Measurements from ENCODE around the gene PLEKHD1.

The PLEKHD1 gene

GRCh38 chr14:69487771-69488170 is 3.2 kb downstream of the PLEKHD1 start:
- DNase-seq (ENCODE audit: low read depth): no peak
- TF ChIP-seq, protein P1, sequence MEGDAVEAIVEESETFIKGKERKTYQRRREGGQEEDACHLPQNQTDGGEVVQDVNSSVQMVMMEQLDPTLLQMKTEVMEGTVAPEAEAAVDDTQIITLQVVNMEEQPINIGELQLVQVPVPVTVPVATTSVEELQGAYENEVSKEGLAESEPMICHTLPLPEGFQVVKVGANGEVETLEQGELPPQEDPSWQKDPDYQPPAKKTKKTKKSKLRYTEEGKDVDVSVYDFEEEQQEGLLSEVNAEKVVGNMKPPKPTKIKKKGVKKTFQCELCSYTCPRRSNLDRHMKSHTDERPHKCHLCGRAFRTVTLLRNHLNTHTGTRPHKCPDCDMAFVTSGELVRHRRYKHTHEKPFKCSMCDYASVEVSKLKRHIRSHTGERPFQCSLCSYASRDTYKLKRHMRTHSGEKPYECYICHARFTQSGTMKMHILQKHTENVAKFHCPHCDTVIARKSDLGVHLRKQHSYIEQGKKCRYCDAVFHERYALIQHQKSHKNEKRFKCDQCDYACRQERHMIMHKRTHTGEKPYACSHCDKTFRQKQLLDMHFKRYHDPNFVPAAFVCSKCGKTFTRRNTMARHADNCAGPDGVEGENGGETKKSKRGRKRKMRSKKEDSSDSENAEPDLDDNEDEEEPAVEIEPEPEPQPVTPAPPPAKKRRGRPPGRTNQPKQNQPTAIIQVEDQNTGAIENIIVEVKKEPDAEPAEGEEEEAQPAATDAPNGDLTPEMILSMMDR (IDR thresholded peaks at IDR 0.05; ENCODE audit: control insufficient read depth, insufficient read depth, low read depth, low read length, missing control alignments): no peak
- no peak overlapping the region for H3K4me3 ChIP-seq (ENCODE audit: control insufficient read depth, low read depth, low read length)

DNA sequence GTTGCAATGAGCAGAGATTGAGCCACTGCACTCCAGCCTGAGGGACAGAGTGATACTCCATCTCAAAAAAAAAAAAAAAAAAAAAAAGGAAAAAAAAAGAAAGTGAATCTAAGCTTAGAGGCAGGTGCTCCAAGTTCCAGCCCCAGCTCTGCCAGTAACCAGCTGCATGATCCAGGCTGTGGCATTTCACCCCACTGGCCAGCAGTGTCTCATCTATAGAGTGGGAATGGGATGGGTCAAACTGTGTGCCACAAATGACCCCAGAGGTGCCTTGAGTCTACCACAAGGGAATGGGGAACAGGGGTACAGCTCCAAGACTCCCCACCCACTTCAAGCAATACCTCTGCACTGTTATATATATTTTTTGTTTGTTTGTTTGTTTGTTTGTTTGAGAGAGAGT is 5.0 kb downstream of the PLEKHD1 start:
- no peak overlapping the region for H3K4me3 ChIP-seq (ENCODE audit: control insufficient read depth, low read depth, low read length)
- TF ChIP-seq, protein P1 (IDR thresholded peaks at IDR 0.05; ENCODE audit: control insufficient read depth, insufficient read depth, low read depth, low read length, missing control alignments): no peak
- DNase-seq (ENCODE audit: low read depth): no peak

GRCh38 chr14:69490219-69490918 is 5.8 kb downstream of the PLEKHD1 start:
- H3K4me3 ChIP-seq (ENCODE audit: control insufficient read depth, low read depth, low read length): no peak overlapping the region
- TF ChIP-seq, protein P1 (IDR thresholded peaks at IDR 0.05; ENCODE audit: control insufficient read depth, insufficient read depth, low read depth, low read length, missing control alignments): no peak
- DNase-seq (ENCODE audit: low read depth): no peak

- TF ChIP-seq, protein P1 (IDR thresholded peaks at IDR 0.05; ENCODE audit: control insufficient read depth, insufficient read depth, low read depth, low read length, missing control alignments): no peak
- DNase-seq (ENCODE audit: low read depth): no peak
- no peak overlapping the region for H3K4me3 ChIP-seq (ENCODE audit: control insufficient read depth, low read depth, low read length)
These were observed 6.7 kb downstream of the PLEKHD1 start for GRCh38 chr14:69491193-69491592.

GRCh38 chr14:69493038-69493437 is 8.5 kb downstream of the PLEKHD1 start:
- no peak for DNase-seq (ENCODE audit: low read depth)
- TF ChIP-seq, protein P1 (IDR thresholded peaks at IDR 0.05; ENCODE audit: control insufficient read depth, insufficient read depth, low read depth, low read length, missing control alignments): no peak
- H3K4me3 ChIP-seq (ENCODE audit: control insufficient read depth, low read depth, low read length): no peak overlapping the region

- TF ChIP-seq, protein P1 (IDR thresholded peaks at IDR 0.05; ENCODE audit: control insufficient read depth, insufficient read depth, low read depth, low read length, missing control alignments): no peak
- H3K4me3 ChIP-seq (ENCODE audit: control insufficient read depth, low read depth, low read length): no peak overlapping the region
- DNase-seq (ENCODE audit: low read depth): no peak
These were observed 9.3 kb downstream of the PLEKHD1 start for GRCh38 chr14:69493791-69494190.

Data from AG09309 (cell line).